Measurements from ENCODE around the gene NPAS3.

The NPAS3 gene

DNA sequence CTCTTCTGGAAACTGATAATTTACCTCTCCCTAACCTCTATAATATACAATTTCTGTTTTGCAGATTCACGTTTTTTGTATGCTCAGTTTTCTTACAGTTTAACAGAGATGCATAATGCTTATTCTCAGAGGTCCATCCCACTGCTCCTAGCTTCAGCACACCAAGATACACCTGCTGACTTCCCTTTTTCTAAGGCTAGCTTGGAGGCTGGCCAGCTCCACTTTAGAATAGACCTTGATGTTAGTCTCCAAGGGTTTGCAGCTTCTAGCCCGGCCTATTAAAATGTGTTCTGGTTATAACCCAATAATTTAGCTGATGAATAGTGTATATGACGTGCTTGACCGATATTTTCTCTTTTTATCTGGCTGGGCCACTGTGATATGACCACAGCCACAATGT lies 751.0 kb downstream of the NPAS3 start:
- no peak overlapping the region for H3K4me3 ChIP-seq (ENCODE audit: low read depth, low read length)
- DNase-seq (ENCODE audit: low read depth) = no peak

GRCh38 chr14:33691907-33692306 lies 753.2 kb downstream of the NPAS3 start:
- H3K4me3 ChIP-seq (ENCODE audit: low read depth, low read length) = no peak overlapping the region
- no peak for DNase-seq (ENCODE audit: low read depth)
- no peak for TF ChIP-seq CTCF (IDR thresholded peaks at IDR 0.05; ENCODE audit: insufficient read depth, low read depth, low read length, missing control alignments)

More for the DNA sequence above, 751.0 kb downstream of the NPAS3 start:
- TF ChIP-seq CTCF (IDR thresholded peaks at IDR 0.05; ENCODE audit: insufficient read depth, low read depth, low read length, missing control alignments) = no peak

DNA sequence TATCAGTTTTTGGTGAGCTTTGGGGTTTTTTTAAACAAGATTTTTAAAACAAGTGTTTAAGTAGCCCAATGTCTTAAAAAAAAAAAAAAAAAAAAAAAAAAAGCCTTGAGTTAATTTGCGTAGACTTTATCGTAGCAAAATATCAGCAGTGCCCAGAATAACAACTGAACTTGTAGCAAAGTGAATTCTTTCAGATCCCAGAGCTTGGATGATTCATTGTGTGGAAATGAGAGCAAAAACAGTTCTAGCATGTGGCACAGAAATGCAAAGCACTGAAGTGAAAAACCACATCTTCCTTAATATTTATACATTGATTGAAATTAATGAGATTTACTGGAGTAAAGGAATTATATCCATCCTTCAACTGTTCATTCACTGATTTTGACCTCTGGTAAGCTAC lies 754.1 kb downstream of the NPAS3 start:
- no peak overlapping the region for H3K4me3 ChIP-seq (ENCODE audit: low read depth, low read length)
- DNase-seq (ENCODE audit: low read depth) = no peak
- TF ChIP-seq CTCF (IDR thresholded peaks at IDR 0.05; ENCODE audit: insufficient read depth, low read depth, low read length, missing control alignments) = no peak

GRCh38 chr14:33693237-33693636 lies 754.6 kb downstream of the NPAS3 start:
- no peak for TF ChIP-seq CTCF (IDR thresholded peaks at IDR 0.05; ENCODE audit: insufficient read depth, low read depth, low read length, missing control alignments)
- no peak overlapping the region for H3K4me3 ChIP-seq (ENCODE audit: low read depth, low read length)
- no peak for DNase-seq (ENCODE audit: low read depth)

- no peak for TF ChIP-seq CTCF (IDR thresholded peaks at IDR 0.05; ENCODE audit: insufficient read depth, low read depth, low read length, missing control alignments)
- DNase-seq (ENCODE audit: low read depth) = no peak
- no peak overlapping the region for H3K4me3 ChIP-seq (ENCODE audit: low read depth, low read length)
Observed at GRCh38 chr14:33696165-33696564, 757.5 kb downstream of the NPAS3 start.

DNA sequence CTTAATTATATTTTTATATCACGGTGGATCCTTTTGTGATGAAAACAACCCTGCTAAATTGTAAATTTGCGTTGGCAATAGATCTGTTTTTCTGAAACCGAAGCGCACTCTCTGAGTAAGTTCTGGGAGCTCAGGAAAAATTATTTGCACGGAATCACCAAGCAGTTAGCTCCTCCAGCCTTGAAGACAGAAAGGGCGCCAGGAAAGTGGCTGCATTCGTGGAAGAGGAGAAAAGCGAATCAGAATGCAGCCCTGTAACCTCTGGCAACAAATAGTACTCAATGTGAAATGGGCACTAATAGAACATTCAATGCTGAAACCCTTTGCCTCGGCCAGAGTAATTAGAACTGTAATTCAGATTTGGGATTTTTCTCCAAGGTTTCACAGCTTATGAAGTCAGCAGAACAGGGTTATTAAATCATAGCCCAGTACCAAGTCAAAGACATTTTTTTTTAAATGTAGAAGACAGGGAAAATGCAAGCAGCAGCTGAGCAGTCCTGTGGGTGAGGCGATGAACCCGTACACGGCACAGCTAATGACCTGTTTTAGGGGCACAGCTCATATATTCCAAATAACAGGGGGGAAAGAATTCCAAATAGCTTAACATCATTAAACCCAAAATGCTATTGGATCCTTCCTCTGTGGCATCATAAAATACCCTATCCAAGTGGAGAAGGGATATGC lies 760.8 kb downstream of the NPAS3 start:
- H3K4me3 ChIP-seq (ENCODE audit: low read depth, low read length) = no peak overlapping the region
- TF ChIP-seq CTCF (IDR thresholded peaks at IDR 0.05; ENCODE audit: insufficient read depth, low read depth, low read length, missing control alignments) = no peak

GRCh38 chr14:33700052-33700451 lies 761.4 kb downstream of the NPAS3 start:
- no peak overlapping the region for H3K4me3 ChIP-seq (ENCODE audit: low read depth, low read length)
- DNase-seq (ENCODE audit: low read depth) = no peak
- TF ChIP-seq CTCF (IDR thresholded peaks at IDR 0.05; ENCODE audit: insufficient read depth, low read depth, low read length, missing control alignments) = no peak

More for the DNA sequence above, 760.8 kb downstream of the NPAS3 start:
- DNase-seq (ENCODE audit: low read depth) = no peak
